NCI-H2196 (cell line): ENCODE measurements around the gene FUT6.

Experiments
- DNase-seq: peaks from one replicate; lab custom pipeline; 2025; ENCODE audit not compliant: unreplicated experiment; lab: John Stamatoyannopoulos, UW

Gene FUT6

DNA sequence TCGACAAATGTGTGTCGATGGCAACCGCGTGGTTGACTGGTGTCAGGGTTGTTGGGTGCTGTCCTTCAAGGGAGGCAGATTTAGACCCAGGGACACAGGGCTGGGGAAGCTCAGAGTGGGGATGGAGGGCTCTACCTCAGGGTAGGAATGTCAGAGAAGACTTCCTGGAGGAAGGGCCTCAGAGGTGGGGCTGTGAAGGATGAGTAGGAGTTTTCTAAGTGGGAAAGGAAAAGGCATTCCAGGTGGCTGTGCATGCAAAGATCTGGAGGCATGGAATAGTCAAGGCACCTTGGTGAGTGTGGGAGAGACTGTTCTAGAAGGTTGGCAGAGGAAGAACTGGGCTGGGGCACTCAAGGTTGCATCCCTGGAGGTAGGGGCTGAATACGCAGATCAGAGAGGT lies 32.6 kb downstream of the FUT6 start:
- DNase-seq = no peak

DNA sequence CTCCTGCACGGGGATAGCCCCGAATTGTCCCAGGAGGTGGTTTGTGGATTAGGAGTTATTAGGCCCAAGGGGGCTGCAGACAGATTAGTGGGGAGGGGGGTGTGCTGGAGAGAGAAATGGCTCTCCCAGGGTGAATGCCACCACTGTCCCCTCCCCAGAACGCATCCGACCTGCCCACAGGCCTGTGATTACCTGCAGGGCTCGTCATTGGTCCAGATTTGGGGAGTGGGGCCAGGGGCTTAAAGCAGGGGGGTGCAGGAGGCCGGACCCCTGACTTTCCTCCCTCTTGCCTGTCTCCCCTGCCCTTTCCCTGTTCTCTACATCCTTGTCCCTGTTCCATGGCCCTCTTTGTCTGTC lies 33.4 kb downstream of the FUT6 start:
- no peak for DNase-seq

GRCh38 chr19:5805462-5806132 lies 33.9 kb downstream of the FUT6 start:
- DNase-seq = peak; percentile 85

DNA sequence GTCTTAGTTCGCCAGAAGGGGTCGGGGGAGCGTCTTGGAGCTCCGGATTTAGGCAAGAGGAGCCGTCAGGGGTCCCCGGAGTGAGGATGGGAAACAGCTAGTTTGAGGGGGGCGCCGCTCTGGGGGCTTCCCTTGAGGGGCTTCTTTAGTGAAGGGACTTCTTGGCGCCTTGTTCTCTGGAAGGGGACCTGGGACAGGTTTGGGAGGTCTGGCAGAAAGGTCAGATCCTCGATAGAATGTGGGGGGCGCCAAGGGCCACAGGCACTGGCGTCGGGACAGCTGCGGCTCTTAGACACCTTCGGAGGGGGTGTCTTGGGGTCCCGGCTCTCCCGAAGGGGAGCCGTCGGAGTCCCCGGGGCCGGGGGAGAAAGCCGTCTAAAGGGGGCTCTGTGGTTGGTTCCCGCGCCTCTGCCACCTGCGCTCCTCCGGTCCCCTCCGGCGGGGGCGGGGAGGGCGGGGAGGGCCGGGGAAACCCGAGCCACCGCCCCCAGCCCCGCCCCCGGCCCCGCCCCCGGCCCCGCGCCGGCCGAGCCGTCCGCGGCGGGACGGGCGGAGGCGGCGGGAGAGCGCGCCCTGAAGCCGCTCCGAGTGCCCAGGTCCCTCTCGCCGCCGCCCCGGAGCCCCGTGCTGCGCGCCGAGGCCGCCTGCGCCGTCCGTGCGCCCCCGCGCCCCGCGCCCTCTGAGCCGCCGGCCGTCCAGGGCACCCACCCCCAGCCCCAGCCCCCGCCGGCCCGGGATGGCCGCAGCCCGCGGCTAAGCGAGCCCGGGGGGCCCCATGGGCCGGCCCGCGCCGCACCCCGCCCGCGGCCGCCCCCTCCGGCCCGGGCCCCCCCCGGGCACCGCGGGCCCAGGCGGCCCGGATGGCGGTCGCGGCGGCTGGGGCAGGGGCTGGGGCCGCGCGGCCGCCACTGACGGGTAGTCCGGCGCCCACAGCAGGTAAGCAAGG lies 34.7 kb downstream of the FUT6 start, which contains the start of gene NRTN:
TSS of gene NRTN (plus strand) at position 552 of the 946 bp plus-strand sequence. CDS start 19,099 bp downstream, outside the sequence.
- DNase-seq = peak; percentile 64

GRCh38 chr19:5803752-5804515 lies 35.6 kb downstream of the FUT6 start:
- peak; percentile 98 for DNase-seq

DNA sequence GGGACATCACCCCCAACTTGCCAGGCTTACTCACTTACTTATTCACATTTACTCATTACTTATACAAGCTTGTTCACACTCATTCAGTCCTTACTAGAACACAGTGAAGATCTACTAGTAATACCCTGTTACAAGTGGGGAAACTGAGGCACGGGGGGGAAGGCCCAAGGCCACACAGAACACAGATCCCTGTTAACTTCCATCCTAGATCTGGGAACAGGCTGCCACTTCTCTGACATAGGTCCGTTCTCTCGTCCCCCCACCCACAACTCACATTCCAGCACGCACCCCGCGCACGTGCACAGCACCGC lies 36.1 kb downstream of the FUT6 start:
- DNase-seq = no peak

GRCh38 chr19:5801796-5802619 lies 37.5 kb downstream of the FUT6 start:
- no peak for DNase-seq

- DNase-seq = no peak
These were observed 38.9 kb downstream of the FUT6 start for GRCh38 chr19:5800361-5801270.

DNA sequence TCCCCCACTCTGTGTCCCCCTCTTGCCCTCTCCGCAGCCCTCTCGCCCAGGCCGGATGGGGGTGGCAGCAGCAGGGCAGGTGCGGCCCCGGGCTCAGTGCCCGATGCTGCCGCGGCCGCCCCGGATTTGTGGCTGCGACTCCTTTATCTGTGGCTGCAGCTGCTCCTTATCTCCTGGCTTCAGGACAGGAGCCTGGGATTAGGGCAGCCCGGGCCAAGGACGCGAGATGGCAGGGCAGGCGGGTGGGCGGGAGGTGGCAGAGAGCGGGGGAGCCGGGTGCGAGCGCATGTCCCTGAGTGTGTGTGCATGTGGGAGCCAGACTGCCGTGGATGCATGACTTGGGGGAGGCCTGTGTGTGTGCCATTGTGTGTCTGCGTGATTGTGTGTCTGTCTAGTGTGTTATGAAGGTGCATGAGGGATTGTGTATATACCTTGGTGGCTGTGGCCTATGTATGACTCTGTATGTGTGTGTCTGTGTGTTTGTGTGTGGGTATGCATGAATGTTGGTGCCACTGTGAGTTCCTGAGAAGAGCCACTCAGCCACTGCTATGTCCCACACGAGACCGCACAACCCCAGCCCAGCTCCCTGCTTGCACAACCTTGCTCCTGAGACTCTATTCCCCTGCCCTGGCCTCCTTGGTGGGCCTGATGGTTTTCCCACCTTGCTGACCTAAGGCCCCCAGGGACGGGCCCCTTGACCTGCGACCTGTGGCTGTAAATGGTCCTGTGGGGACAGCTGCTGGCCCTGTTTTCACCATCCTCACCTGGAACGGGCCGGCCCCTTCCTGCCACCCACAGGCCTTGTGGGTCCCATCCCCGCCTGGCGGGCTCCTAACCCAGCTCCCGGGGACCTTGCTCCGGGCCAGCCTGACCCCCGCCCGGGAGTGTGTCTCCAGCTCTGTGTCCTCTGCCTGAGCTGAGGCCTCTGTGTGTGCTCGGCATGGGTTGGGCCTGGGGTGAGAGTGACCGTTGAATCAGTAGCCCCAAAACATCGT lies 40.0 kb downstream of the FUT6 start:
- DNase-seq = peak; percentile 78

- DNase-seq = no peak
These were observed 41.3 kb downstream of the FUT6 start for GRCh38 chr19:5798244-5798643.

- DNase-seq = no peak
These were observed 44.1 kb downstream of the FUT6 start for GRCh38 chr19:5795382-5795919.

DNA sequence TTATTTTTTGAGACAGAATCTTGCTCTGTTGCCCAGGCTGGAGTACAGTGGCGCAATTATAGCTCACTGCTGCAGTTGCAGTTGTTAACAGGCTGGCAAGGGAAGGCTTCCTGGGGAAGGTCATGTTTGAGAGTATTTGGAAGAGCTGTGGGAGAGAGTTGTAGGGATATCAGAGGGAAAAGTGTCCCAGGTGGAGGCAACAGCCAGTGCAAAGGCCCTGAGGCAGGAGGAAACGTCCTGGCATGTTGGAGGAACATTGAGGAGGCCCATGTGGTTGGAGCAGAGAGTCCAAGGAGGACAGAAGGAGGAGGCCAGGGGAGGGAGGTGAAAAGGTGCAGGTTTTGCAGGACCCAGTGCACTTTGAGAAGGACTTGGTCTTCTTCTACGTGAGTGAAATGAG lies 46.3 kb downstream of the FUT6 start:
- DNase-seq = no peak

DNA sequence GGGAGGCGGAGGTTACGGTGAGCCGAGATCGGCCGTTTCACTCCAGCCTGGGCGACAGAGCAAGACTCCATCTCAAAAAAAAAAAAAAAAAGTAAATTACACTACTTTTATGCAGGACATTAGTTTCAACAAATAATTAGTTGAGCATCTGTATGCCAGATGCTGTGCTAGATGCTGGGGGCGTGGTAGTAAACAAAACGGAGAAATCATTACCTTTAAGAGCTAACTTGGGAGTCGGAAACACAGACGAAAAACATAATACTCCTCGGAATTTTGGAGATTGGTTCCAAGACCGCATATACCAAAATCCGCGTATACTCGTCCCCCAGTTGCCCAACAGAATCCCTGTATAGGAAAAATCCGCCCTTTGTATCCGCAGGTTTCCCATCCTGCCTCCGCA lies 47.3 kb downstream of the FUT6 start:
- DNase-seq = no peak

DNA sequence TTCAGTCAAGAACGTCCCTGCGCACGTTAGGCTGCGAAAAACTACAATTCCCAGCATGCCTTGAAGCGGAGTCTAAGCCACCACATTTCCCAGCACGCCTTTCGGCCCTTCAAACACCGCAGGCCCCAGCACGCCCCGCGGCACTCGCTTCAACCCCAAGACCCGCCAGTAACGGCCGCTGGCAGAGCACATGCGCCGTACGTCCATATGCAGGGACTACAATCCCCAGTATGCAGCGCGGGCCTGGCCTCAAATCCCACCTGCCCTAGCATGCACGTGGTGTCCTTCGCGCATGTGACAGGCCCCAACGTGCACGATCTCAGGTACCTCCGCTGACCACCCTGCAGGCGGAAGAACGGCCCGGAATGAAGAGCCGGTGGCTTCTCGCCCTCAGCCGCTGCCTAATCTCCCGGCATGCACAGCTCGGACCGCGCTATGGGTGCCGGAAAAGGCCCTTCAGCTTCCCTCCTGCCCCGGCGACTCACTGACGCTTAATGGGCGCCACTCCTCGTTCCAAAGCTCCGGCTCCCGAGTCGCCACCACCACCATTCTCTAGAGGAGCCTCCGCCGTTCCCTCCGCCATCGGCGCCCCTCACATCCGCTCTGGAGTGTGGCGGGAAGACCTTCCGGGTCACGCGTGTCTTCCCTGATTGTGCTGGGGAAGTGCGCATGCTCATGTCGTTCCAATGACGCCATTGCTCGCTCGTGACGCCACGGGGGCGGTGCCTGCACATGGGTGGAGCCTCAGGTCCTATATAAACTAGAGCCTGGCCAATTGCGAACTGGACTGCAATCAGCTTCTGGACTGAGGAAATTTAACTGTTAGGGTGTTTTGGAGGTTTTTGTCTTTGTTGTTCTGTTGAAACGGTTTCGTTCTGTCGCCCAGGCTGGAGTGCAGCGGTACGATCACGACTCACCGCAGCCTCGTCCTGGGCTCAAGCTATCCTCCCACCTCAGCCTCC lies 48.7 kb downstream of the FUT6 start, which contains the start of gene DUS3L:
TSS of gene DUS3L (minus strand) at position 605 of the 962 bp plus-strand sequence. CDS start at position 583, 22 bp downstream.
- DNase-seq = peak; percentile 98

DNA sequence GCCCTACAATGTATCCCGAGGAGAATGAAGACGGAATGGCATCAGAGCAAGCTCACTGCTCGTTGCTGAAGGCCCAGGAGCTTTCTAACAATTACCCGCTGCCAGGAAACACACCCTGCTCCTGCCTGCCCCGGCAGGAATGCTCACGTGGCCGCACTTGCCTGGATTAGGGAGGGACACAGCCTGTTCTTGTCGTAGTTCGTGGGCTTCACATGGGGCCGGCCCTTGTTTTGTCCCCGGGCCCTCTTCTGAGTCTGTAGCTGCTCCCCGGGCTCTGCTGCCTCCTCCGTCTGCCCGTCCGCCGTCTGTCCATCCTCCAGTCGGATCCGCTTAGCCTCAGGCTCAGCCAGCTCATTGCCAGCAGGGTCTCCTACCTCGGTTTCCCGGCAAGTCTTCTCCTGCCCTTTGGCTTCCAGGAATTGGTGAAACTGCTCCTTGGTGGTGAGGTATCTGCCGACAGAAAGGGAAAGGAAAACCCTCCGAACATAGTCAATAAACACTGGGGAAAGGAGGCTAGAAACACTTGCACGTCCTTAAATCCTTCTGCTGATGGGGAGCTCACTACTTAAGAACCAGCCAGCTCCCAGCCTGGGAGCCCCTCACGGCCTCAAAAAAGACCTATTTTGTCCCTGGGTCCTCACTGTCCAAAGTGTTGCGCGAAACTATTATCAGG lies 49.5 kb downstream of the FUT6 start:
- no peak for DNase-seq

- DNase-seq = no peak
These were observed 50.1 kb downstream of the FUT6 start for GRCh38 chr19:5789351-5789761.
